ENCODE measurements around the gene PTER.

- TF ChIP-seq POLR2A (IDR thresholded peaks at IDR 0.05) = peak in 3 of 4 donors; percentile 66 to 92 (median 92)
- peak in 1 of 6 experiments; percentile 13 for TF ChIP-seq CTCF (IDR thresholded peaks at IDR 0.05)
These were observed at the start of gene PTER for GRCh38 chr10:16436758-16437539.

All from upper lobe of left lung (tissue), 4 donors.